ENCODE results near the gene TFAP2A.

The TFAP2A gene

GRCh38 chr6:10414756-10415616 is at the start of gene TFAP2A:
Gene TFAP2A, minus strand, starts transcription at chr6:10415074. Its CDS starts 83 bp downstream, at chr6:10414991.
- no peak for DNase-seq

- DNase-seq, result no peak
Observed at GRCh38 chr6:10463491-10464481, 48.9 kb upstream of the TFAP2A start.

- DNase-seq, result no peak
Observed at GRCh38 chr6:10463040-10463439, 48.2 kb upstream of the TFAP2A start.

GRCh38 chr6:10461850-10462249 is 47.0 kb upstream of the TFAP2A start:
- DNase-seq, result no peak

- no peak for DNase-seq
Observed at GRCh38 chr6:10460096-10460495, 45.2 kb upstream of the TFAP2A start.

GRCh38 chr6:10458287-10458686 is 43.4 kb upstream of the TFAP2A start:
- DNase-seq, result no peak

- no peak for DNase-seq
Observed at GRCh38 chr6:10453596-10453995, 38.7 kb upstream of the TFAP2A start.

GRCh38 chr6:10451828-10452509 is 37.1 kb upstream of the TFAP2A start:
- no peak for DNase-seq

GRCh38 chr6:10451394-10451793 is 36.5 kb upstream of the TFAP2A start:
- DNase-seq, result no peak

GRCh38 chr6:10449751-10450150 is 34.9 kb upstream of the TFAP2A start:
- no peak for DNase-seq

GRCh38 chr6:10448096-10448495 is 33.2 kb upstream of the TFAP2A start:
- no peak for DNase-seq

- DNase-seq, result no peak
Observed at GRCh38 chr6:10446548-10446947, 31.7 kb upstream of the TFAP2A start.

- DNase-seq, result no peak
Observed at GRCh38 chr6:10441655-10442009, 26.8 kb upstream of the TFAP2A start.

- DNase-seq, result no peak
Observed at GRCh38 chr6:10441004-10441654, 26.3 kb upstream of the TFAP2A start.

GRCh38 chr6:10437891-10438290 is 23.0 kb upstream of the TFAP2A start:
- no peak for DNase-seq

- DNase-seq, result no peak
Observed at GRCh38 chr6:10434235-10434634, 19.4 kb upstream of the TFAP2A start.

GRCh38 chr6:10433322-10433721 is 18.4 kb upstream of the TFAP2A start:
- no peak for DNase-seq

- DNase-seq, result no peak
Observed at GRCh38 chr6:10431423-10432164, 16.7 kb upstream of the TFAP2A start.

GRCh38 chr6:10429638-10430427 is 15.0 kb upstream of the TFAP2A start:
- DNase-seq, result no peak

- DNase-seq, result no peak
Observed at GRCh38 chr6:10426781-10427279, 12.0 kb upstream of the TFAP2A start.

Measured in activated CD4-positive, CD25-positive, alpha-beta regulatory T cell treated with anti-CD3 and anti-CD28 coated beads, Interleukin-2, amount 50 U/mL, for 72 hours (primary cell).